Measurements from ENCODE around the gene RRN3. TPM values are rescaled to one million over a fixed set of nuclear protein-coding genes. Genes with fewer than 3 reads are reported as not detected.

Gene RRN3
- total RNA-seq, 4 donors from 2014 or later, result 19.5 to 34.1 (median 24.8) TPM

- peaks cover 18 to 60% (median 53%) of the 10 kb centered on the region in 4 donors for H3K36me3 ChIP-seq
- 88% methylated on average over 11 of the region's 11 CpGs for WGBS
- intact Hi-C loops (cut with DNase I), result no loop called here
Observed at GRCh38 chr16:15044286-15044685, 49.8 kb downstream of the RRN3 start.

GRCh38 chr16:15043344-15043743, 50.7 kb downstream of the RRN3 start:
- intact Hi-C loops (cut with DNase I), result no loop called here
- WGBS, result 96% methylated on average over 5 of the region's 5 CpGs
- no peak overlapping the region for H3K4me3 ChIP-seq
- H3K27ac ChIP-seq (replicated peaks in 1 of 4), result no peak overlapping the region
- no peak for DNase-seq (ENCODE audit: extremely low spot score)
- no peak for TF ChIP-seq EP300 (IDR thresholded peaks at IDR 0.05)
- no peak for TF ChIP-seq POLR2AphosphoS5 (IDR thresholded peaks at IDR 0.05)
- TF ChIP-seq CTCF (IDR thresholded peaks at IDR 0.05), result no peak
- peaks cover 8 to 13% (median 13%) of the 10 kb centered on the region in 4 donors for H3K4me1 ChIP-seq
- H3K36me3 ChIP-seq, result peaks cover 28 to 69% (median 63%) of the 10 kb centered on the region in 4 donors
- no peaks in the 10 kb centered on the region for H3K27me3 ChIP-seq
- H3K9me3 ChIP-seq, result no peaks in the 10 kb centered on the region

More at GRCh38 chr16:15044286-15044685, 49.8 kb downstream of the RRN3 start:
- H3K4me1 ChIP-seq, result peaks cover 8 to 13% (median 13%) of the 10 kb centered on the region in 4 donors
- no peak overlapping the region for H3K4me3 ChIP-seq
- TF ChIP-seq EP300 (IDR thresholded peaks at IDR 0.05), result no peak
- no peak for TF ChIP-seq POLR2AphosphoS5 (IDR thresholded peaks at IDR 0.05)
- no peak for TF ChIP-seq CTCF (IDR thresholded peaks at IDR 0.05)
- H3K27ac ChIP-seq (replicated peaks in 1 of 4), result no peak overlapping the region
- no peaks in the 10 kb centered on the region for H3K9me3 ChIP-seq
- DNase-seq (ENCODE audit: extremely low spot score), result no peak
- H3K27me3 ChIP-seq, result no peaks in the 10 kb centered on the region

DNA sequence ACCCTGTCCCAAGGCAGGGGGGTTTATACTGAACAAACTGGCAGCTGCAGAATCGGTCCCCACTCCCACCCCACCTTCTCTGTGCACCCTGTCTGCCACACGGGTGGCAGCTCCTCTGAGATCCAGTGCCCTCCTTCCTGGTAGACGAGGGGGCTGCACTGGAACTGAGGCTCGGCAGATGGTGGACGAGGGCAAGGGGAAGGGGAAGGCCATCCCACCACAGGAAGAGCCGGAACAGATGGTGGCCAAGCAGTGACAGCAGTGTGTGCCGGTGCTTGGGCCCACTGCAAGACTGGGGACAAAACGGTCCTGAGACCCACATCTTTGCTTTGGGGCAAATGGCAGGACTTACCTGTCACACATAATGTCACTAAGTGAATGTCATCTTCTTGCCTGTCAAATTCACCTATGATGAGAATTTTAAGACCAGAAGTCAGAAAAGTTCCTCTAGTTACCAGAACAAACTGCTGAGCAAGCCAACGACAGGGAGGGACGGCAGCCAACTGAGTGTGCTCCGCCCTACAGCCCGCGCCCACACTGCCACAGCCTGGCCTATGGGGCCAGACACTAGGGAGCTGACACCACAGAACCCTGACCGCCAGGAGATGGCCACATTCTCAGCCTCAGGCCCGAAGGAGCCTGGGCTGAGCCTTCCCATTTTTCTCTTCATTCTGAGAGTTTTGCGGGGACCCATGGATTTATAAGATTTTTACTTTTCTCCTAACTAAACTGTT, 52.6 kb downstream of the RRN3 start:
- WGBS, result 44% methylated on average over 16 of the region's 16 CpGs
- TF ChIP-seq EP300 (IDR thresholded peaks at IDR 0.05) (no peak), CTCF (IDR thresholded peaks at IDR 0.05) (peak in 2 of 3 experiments; percentile 19 to 27), POLR2A (IDR thresholded peaks at IDR 0.05; ENCODE audit: low read depth) (no peak), POLR2AphosphoS5 (IDR thresholded peaks at IDR 0.05) (peak; percentile 19 to 47)
- peak; percentile 94 for DNase-seq (ENCODE audit: extremely low spot score)
- Histone ChIP-seq H3K4me1 (peaks cover 8 to 13% (median 13%) of the 10 kb centered on the region in 4 donors), H3K27ac (replicated peaks in 1 of 4) (peak overlapping the region; percentile 36 to 49 (median 45)), H3K36me3 (peaks cover 32 to 77% (median 70%) of the 10 kb centered on the region in 4 donors), H3K27me3 (no peaks in the 10 kb centered on the region), H3K9me3 (no peaks in the 10 kb centered on the region), H3K4me3 (no peak overlapping the region)
- intact Hi-C loops (cut with DNase I), result no loop called here

DNA sequence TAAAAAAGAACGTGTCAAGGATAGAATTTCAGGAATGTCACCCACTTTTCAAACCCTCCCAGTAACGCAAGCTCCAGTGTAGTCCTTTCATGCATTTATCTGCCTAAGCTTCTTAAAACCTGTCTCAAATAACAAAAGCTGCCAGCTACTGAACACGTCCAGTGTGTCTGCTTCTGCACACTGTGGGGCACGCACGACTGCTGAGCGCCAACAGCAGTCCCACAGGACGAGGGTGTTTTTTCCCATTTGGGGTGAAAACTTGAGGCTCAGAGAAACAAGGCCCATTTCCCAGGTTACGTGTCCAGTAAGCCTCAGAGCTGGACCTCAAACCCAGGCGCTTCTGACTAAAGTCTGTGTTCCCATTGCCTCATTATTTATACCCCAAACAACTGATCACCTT, 55.4 kb downstream of the RRN3 start:
- WGBS, result 72% methylated on average over 6 of the region's 9 CpGs
- Histone ChIP-seq H3K4me1 (peaks cover 13 to 24% (median 13%) of the 10 kb centered on the region in 4 donors), H3K36me3 (peaks cover 52 to 87% (median 78%) of the 10 kb centered on the region in 4 donors), H3K9me3 (no peaks in the 10 kb centered on the region), H3K27me3 (no peaks in the 10 kb centered on the region), H3K27ac (replicated peaks in 1 of 4) (no peak overlapping the region), H3K4me3 (no peak overlapping the region)
- no peak for DNase-seq (ENCODE audit: extremely low spot score)
- intact Hi-C loops (cut with DNase I), result no loop called here
- TF ChIP-seq POLR2AphosphoS5 (IDR thresholded peaks at IDR 0.05) (no peak), EP300 (IDR thresholded peaks at IDR 0.05) (no peak), CTCF (IDR thresholded peaks at IDR 0.05) (no peak), POLR2A (IDR thresholded peaks at IDR 0.05; ENCODE audit: low read depth) (no peak)

Data from esophagus muscularis mucosa (tissue), 4 donors.